GM21529 (cell line): ENCODE measurements around the gene SPRED1.
"Not testable (repeated sequence)": the region's sequence is repeated elsewhere in the genome, so short reads cannot be mapped to it uniquely, and the experiment has no call there.

Experiments used
- ATAC-seq: cut with Tn5 transposase; IDR thresholded peaks from one replicate; pipeline ENCODE4 v1.9.1; 2021; ENCODE audit not compliant: unreplicated experiment

Gene SPRED1

GRCh38 chr15:38231436-38231835, 21.2 kb upstream of the SPRED1 start:
- ATAC-seq = no peak

GRCh38 chr15:38237021-38237420, 15.6 kb upstream of the SPRED1 start:
- ATAC-seq = not testable (repeated sequence)

GRCh38 chr15:38238311-38238710, 14.3 kb upstream of the SPRED1 start:
- no peak for ATAC-seq

- peak; percentile 94 for ATAC-seq
These were observed 10.6 kb upstream of the SPRED1 start for GRCh38 chr15:38242055-38242454.

DNA sequence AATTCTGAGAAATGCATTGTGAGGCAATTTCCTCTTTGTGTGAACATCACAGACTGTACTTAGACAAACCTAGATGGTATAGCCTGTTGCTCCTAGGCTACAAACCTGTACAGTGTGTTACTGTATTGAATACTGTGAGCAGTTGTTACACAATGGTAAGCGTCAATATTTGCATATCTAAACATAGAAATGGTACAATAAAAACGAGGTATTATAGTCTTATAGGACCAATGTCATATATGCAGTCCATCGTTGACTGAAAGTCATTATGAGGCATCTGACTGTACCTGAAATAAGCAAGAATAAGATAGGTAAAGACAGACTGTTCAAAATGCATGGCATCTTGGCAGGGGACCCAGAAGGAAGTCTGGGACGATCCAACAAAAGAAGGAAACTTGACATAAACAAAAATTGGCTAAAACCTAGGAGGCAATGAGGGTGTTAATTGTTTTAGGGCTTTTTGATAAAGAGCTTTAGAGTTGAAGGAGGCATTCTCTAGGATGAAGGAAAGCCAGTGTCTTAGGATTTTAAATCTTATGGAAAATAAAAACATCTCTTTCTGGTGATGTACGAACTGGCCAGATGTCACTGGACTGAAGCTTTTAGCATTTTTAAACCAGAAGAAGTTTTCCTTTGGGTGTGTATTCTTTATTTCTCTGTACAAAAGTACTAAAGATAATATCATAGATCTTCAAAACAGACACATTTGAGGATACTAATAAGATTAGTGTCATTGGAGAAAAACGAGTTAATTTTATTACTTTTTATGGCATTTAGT, 9.2 kb upstream of the SPRED1 start:
- no peak for ATAC-seq

DNA sequence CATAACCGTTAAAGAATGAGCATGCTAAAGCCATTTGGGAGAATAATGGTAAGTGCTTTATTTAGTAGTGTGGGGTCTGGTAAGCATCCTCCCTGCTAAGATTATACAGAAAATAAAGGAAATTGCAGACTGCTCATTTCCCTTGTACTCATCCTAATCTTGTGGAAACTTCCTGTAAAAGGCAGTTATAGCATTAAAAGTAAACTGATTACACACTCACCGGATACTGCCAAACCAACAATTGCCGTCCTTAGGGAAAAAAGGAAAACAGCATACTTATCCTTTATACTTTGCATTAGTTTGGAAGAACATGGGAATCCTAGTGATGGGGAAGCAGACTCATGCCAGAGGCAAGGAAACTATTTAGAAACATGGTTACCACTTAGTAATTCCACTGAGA, 5.3 kb upstream of the SPRED1 start:
- ATAC-seq = no peak

DNA sequence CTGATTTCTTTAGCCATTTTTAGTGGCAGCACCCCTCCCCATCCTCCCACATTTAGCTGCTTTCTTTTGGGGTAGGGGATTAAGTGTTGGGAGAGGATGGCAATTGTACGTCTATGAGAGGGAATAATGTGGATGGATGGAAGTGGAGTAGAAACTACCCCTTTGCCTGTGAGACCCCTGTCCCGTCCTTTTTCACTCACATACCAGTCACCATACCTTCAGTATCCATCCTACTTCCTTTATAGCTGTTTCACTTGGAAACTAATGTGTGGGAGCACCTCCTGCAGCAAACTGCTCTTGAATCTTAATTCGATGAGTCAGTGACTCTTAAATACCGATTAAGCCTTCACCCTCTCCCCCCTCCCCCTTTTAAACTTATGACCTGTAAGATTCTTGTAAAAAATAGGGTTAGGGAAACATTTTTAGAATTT, 730 bp downstream of the SPRED1 start:
- ATAC-seq = no peak

GRCh38 chr15:38254051-38254883, 1.6 kb downstream of the SPRED1 start:
- ATAC-seq = no peak

DNA sequence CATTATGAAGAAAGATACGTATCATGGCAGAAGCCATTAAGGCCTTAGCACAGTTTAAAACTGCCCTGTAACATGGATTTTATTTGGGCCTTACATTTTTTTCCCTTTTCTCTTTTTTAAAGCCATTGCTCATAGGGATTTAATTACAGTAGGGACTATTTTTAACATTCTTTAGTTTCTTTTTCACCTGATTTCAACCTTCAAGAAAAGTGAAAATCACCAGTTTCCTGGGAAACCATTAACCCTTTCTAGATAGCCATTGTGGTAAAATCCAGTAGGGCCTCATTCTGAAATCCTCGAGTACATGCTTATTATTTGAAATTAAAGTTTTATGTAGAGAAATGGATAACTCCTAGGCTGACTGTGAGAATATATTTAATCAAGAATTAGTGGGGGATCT, 3.1 kb downstream of the SPRED1 start:
- no peak for ATAC-seq

DNA sequence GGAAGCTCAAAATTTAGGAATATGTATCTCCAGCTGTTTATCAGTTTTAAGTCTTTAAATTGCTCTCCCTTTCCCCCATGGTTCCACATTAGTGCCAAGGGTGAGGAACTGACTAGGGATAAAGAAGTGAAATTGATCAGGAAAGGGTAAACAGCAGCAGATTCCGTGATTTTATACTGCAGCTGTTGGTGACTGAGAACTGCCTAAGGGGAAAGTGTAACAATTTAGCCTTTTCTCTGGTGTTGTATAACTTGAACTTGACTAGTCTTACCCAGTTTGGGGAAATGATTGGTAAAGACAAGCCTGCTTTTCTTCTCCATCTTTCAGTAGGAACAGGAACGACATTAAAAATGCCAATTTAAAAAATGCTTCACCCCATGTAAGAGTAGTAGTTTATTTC, 5.0 kb downstream of the SPRED1 start:
- ATAC-seq = no peak

DNA sequence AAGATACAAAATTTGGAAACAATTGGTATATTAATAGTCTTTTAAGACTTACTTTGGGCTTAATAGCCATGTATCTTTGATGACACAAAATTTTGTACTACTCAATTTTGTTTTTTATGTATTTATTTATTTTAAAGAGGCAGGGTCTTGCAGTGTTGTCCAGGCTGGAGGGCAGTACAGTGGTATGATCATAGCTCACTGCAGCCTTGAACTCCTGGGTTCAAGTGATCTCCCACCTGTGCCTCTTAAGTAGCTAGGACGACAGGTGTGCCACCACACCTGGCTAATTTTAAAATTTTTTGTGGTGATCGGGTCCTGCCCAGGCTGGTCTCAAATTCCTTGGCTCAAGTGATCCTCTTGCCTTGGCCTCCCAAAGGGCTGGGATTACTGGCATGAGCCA, 6.5 kb downstream of the SPRED1 start:
- no peak for ATAC-seq

GRCh38 chr15:38260077-38260476, 7.4 kb downstream of the SPRED1 start:
- ATAC-seq = no peak

- no peak for ATAC-seq
These were observed 10.6 kb downstream of the SPRED1 start for GRCh38 chr15:38263251-38263650.

- ATAC-seq = no peak
These were observed 11.4 kb downstream of the SPRED1 start for GRCh38 chr15:38263996-38264395.

DNA sequence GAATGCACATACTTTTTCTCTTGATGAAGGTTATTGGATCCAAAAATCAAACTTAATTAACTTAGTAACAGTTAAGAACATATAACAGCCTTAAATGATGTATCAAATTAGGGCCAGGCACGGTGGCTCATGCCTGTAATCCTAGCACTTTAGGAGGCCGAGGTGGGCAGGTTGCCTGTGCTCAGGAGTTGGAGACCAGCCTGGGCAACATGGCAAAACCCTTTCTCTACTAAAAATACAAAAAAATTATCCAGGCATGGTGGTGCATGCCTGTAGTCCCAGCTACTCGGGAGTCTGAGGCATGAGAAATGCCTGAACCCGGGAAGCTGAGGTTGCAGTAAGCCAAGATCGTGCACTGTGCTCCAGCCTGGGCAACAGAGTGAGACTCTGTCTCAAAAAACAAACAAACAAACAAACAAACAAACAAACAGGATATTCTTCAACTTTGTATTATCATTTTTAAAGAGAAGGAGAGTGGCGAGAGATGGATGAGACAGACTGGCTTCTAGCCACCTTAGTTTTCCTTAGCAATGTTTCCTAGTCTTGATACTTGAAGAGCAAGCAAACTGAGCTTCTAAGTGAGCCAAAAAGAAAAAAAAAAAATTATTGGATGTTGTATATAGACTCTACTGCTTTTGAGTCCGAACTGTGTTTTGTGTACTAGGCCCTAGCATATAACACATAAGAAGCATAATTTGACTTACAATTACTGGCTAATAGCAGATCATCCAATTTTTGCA, 13.8 kb downstream of the SPRED1 start:
- ATAC-seq = no peak

DNA sequence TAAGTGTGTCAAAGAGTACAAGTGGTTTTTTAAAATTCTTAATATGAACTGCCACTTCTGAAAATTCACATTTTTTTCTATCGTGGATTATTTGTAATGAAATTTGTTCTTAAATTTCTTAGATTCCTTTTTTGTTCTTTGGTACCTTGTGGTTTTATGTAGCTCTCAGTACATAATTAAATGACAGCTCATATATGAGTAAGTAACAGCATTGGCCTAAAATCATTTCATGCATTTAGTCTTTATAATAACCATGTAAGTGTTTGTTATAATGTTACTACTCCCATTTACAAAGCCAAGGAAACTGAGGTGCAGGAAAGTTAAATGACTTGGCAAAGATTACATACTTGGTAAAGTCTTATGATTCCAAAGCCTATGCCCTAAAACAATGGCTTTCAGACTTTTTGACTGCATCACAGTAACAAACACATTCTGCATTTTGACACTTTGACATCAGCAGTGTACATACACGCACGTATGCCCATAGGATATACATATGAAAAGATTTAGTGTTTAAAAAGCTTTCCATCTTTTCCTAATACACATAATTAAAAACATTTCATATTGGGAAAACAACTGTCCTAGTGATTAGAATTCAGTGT, 14.9 kb downstream of the SPRED1 start:
- no peak for ATAC-seq

DNA sequence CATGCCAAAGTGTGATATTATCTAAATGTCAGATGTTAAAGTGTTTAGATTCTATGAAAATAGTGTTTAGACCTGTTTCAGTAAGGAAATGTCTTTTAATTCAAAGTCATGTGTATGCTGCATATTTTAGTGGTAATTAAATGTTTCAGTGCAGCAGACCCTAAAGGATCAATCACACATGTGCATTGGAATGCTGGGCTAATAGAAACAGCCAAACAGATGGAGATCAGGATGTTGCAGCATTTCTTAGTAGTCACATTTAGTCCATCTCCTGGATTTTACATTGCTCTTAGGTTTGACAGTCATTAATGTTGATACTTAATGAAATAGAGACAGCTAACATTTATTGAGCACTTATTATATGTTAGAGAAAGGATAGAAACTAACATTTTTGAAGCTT, 18.5 kb downstream of the SPRED1 start:
- no peak for ATAC-seq

DNA sequence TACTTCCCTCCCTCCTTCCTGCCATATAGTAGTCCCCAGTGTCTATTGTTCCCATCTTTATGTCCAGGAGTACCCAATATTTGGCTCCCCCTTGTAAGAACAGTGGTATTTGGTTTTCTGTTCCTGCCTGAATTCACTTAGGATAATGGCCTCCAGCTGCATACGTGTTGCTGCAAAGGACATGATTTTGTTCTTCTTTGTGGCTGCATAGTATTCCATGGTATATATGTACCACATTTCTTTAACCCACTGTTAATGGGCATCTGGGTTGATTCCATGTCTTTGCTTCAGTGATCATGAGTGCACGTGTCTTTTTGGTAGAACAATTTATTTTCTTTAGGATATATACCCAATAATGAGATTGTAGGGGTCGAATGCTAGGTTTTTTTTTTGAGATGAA, 19.3 kb downstream of the SPRED1 start:
- ATAC-seq = no peak

DNA sequence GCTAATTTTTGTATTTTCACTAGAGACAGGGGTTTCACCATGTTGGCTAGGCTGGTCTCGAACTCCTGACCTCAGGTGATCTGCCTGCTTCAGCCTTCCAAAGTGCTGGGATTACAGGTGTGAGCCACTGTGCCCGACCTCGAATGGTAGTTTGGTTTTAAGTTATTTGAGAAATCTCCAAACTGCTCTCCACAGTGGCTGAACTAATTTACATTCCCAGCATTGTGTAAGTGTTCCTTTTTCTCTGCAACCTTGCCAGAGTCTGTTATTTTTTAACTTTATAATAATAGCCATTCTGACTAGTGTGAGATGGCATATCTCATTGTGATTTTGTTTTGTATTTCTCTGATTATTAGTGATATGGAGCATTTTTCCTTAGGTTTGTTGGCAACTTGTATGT, 19.8 kb downstream of the SPRED1 start:
- ATAC-seq = not testable (repeated sequence)

DNA sequence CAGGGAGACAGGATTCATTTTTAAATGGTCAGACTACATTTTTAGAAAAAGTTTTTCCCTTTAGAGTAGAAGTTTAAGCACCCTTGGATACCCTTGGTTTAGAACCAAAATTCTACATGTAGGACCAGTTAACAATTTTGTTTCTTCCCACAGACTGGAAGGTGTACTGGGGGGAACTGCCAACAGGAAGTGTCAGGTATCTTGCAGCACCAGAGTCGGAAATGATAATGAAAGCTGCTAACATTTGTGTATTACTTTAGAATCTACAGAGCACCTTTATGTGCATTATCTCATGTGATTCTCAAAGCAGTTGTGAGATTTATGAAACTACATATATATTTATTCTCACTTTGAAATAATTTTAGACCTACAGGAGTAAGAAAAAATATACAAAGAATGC, 21.5 kb downstream of the SPRED1 start:
- ATAC-seq = no peak

DNA sequence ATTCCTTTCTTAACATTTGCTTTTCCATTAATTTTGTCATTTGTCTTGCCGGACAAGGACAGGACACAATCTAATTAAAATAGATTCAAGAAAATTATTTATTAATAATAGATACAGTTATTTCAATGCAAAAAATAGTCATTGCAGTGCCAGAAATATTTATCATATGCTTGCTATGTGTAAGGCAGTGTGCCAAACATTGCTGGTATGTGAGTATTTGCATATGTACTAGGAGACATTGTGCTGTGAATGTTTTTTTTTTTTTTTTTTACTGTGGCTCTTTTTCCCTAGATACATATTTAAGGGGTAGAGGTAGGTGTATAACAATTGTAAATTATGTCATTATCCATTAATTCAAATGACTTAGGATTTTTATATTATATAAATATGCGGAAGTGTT, 23.3 kb downstream of the SPRED1 start:
- ATAC-seq = no peak
